ENCODE measurements around the gene STXBP4. TPM values are rescaled to one million over a fixed set of nuclear protein-coding genes. Genes with fewer than 3 reads are reported as not detected.

STXBP4 gene
- total RNA-seq, 6 donors from 2014 or later: 9.1 to 24.7 (median 11.9) TPM

GRCh38 chr17:54977744-54978143 is 9.2 kb downstream of the STXBP4 start:
- peaks cover 0 to 6% (median 0%) of the 10 kb centered on the region in 4 donors for H3K9me3 ChIP-seq
- no peaks in the 10 kb centered on the region for H3K36me3 ChIP-seq
- TF ChIP-seq EP300 (IDR thresholded peaks at IDR 0.05): no peak
- no peak overlapping the region for H3K27ac ChIP-seq
- peaks cover 0 to 6% (median 0%) of the 10 kb centered on the region in 4 donors for H3K4me1 ChIP-seq
- DNase-seq (no peak), ATAC-seq (ENCODE audit: low FRiP score in 2 of 2) (no peak)
- H3K4me3 ChIP-seq: no peak overlapping the region
- 93 to 98% methylated on average over 2 of the region's 2 CpGs for WGBS, 2 donors
- no peaks in the 10 kb centered on the region for H3K27me3 ChIP-seq

GRCh38 chr17:54979657-54980056 is 11.1 kb downstream of the STXBP4 start:
- peak overlapping the region in 3 of 4 donors; percentile 24 to 44 (median 36) for H3K27ac ChIP-seq
- DNase-seq (no peak), ATAC-seq (ENCODE audit: low FRiP score in 2 of 2) (no peak)
- no peak for TF ChIP-seq EP300 (IDR thresholded peaks at IDR 0.05)
- TF ChIP-seq POLR2AphosphoS5 (IDR thresholded peaks at IDR 0.05): no peak
- TF ChIP-seq CTCF (IDR thresholded peaks at IDR 0.05): no peak
- no peak for TF ChIP-seq POLR2A (IDR thresholded peaks at IDR 0.05)
- H3K36me3 ChIP-seq: no peaks in the 10 kb centered on the region
- H3K27me3 ChIP-seq: no peaks in the 10 kb centered on the region
- peaks cover 0 to 6% (median 0%) of the 10 kb centered on the region in 4 donors for H3K4me1 ChIP-seq
- peaks cover 0 to 6% (median 0%) of the 10 kb centered on the region in 4 donors for H3K9me3 ChIP-seq
- H3K4me3 ChIP-seq: no peak overlapping the region

GRCh38 chr17:54980375-54980774 is 11.8 kb downstream of the STXBP4 start:
- Histone ChIP-seq H3K27ac (no peak overlapping the region), H3K4me3 (no peak overlapping the region), H3K27me3 (no peaks in the 10 kb centered on the region), H3K9me3 (peaks cover 0 to 6% (median 0%) of the 10 kb centered on the region in 4 donors), H3K36me3 (no peaks in the 10 kb centered on the region), H3K4me1 (peaks cover 0 to 6% (median 0%) of the 10 kb centered on the region in 4 donors)
- TF ChIP-seq CTCF (IDR thresholded peaks at IDR 0.05) (no peak), EP300 (IDR thresholded peaks at IDR 0.05) (no peak), POLR2AphosphoS5 (IDR thresholded peaks at IDR 0.05) (no peak), POLR2A (IDR thresholded peaks at IDR 0.05) (no peak)
- WGBS, 2 donors: 88 to 94% methylated on average over 3 of the region's 3 CpGs
- ATAC-seq (ENCODE audit: low FRiP score in 2 of 2) (no peak), DNase-seq (no peak)

GRCh38 chr17:54982399-54982798 is 13.8 kb downstream of the STXBP4 start:
- peaks cover 0 to 6% (median 0%) of the 10 kb centered on the region in 4 donors for H3K9me3 ChIP-seq
- ATAC-seq (ENCODE audit: low FRiP score in 2 of 2) (no peak), DNase-seq (no peak)
- peak in 1 of 4 donors; percentile 53 for TF ChIP-seq EP300 (IDR thresholded peaks at IDR 0.05)
- TF ChIP-seq POLR2A (IDR thresholded peaks at IDR 0.05): no peak
- TF ChIP-seq CTCF (IDR thresholded peaks at IDR 0.05): no peak
- peak in 1 of 2 donors; percentile 17 for TF ChIP-seq POLR2AphosphoS5 (IDR thresholded peaks at IDR 0.05)
- H3K4me1 ChIP-seq: no peaks in the 10 kb centered on the region
- H3K27me3 ChIP-seq: no peaks in the 10 kb centered on the region
- peaks cover 0 to 2% (median 0%) of the 10 kb centered on the region in 4 donors for H3K36me3 ChIP-seq
- no peak overlapping the region for H3K4me3 ChIP-seq
- peak overlapping the region in 3 of 4 donors; percentile 13 to 35 (median 34) for H3K27ac ChIP-seq

- no peak for ATAC-seq (ENCODE audit: low FRiP score in 2 of 2)
- peak overlapping the region in 2 of 4 donors; percentile 13 to 34 for H3K27ac ChIP-seq
These were observed 14.7 kb downstream of the STXBP4 start for GRCh38 chr17:54983260-54983659.

GRCh38 chr17:54985476-54985875 is 16.9 kb downstream of the STXBP4 start:
- no peaks in the 10 kb centered on the region for H3K4me1 ChIP-seq
- WGBS, 2 donors: 87 to 90% methylated on average over 1 of the region's 1 CpG
- H3K36me3 ChIP-seq: peaks cover 0 to 2% (median 0%) of the 10 kb centered on the region in 4 donors
- peaks cover 0 to 4% (median 0%) of the 10 kb centered on the region in 4 donors for H3K9me3 ChIP-seq
- TF ChIP-seq EP300 (IDR thresholded peaks at IDR 0.05): no peak
- TF ChIP-seq POLR2AphosphoS5 (IDR thresholded peaks at IDR 0.05): no peak
- TF ChIP-seq POLR2A (IDR thresholded peaks at IDR 0.05): no peak
- TF ChIP-seq CTCF (IDR thresholded peaks at IDR 0.05): no peak
- no peak overlapping the region for H3K27ac ChIP-seq
- no peaks in the 10 kb centered on the region for H3K27me3 ChIP-seq
- ATAC-seq (ENCODE audit: low FRiP score in 2 of 2) (no peak), DNase-seq (no peak)
- H3K4me3 ChIP-seq: no peak overlapping the region

More at GRCh38 chr17:54983260-54983659, 14.7 kb downstream of the STXBP4 start:
- TF ChIP-seq EP300 (IDR thresholded peaks at IDR 0.05): no peak
- DNase-seq: no peak
- H3K27me3 ChIP-seq: no peaks in the 10 kb centered on the region
- H3K4me1 ChIP-seq: no peaks in the 10 kb centered on the region
- H3K9me3 ChIP-seq: peaks cover 0 to 6% (median 0%) of the 10 kb centered on the region in 4 donors
- peaks cover 0 to 2% (median 0%) of the 10 kb centered on the region in 4 donors for H3K36me3 ChIP-seq
- H3K4me3 ChIP-seq: no peak overlapping the region
